Frontal cortex (tissue), 4 donors: ENCODE data around the gene NSRP1. TPM values are rescaled to one million over a fixed set of nuclear protein-coding genes. Genes with fewer than 3 reads are reported as not detected.
A peak's percentile ranks its signal among the peaks of the same experiment; 100 is the strongest.

Experiments
- DNase-seq, 2 donors: peaks; one replicate each; pipeline ENCODE4 v3.0.0; 2012; ENCODE audit warnings: low spot score in 2 of 2
- FAIRE-seq: peaks from 2 replicates; lab custom pipeline; 2012; peaks lifted over from hg19 to GRCh38; lab: Jason Lieb, UNC
- small RNA-seq: library from RNA; depleted of rRNA; stranded (forward); fragments of <200 nt; gene quantifications from one replicate; pipeline ENCODE3, GENCODE V24; 2014
- total RNA-seq: library from RNA; depleted of rRNA; stranded (reverse); fragments of >200 nt; gene quantifications from one replicate; pipeline ENCODE4 v1.2.3, GENCODE V29; 2014
- donor health status: control.
- donor health status: control.
- donor health status: control.

Gene NSRP1
- total RNA-seq, 1 donor from 2014 or later: 5.7 TPM

DNA sequence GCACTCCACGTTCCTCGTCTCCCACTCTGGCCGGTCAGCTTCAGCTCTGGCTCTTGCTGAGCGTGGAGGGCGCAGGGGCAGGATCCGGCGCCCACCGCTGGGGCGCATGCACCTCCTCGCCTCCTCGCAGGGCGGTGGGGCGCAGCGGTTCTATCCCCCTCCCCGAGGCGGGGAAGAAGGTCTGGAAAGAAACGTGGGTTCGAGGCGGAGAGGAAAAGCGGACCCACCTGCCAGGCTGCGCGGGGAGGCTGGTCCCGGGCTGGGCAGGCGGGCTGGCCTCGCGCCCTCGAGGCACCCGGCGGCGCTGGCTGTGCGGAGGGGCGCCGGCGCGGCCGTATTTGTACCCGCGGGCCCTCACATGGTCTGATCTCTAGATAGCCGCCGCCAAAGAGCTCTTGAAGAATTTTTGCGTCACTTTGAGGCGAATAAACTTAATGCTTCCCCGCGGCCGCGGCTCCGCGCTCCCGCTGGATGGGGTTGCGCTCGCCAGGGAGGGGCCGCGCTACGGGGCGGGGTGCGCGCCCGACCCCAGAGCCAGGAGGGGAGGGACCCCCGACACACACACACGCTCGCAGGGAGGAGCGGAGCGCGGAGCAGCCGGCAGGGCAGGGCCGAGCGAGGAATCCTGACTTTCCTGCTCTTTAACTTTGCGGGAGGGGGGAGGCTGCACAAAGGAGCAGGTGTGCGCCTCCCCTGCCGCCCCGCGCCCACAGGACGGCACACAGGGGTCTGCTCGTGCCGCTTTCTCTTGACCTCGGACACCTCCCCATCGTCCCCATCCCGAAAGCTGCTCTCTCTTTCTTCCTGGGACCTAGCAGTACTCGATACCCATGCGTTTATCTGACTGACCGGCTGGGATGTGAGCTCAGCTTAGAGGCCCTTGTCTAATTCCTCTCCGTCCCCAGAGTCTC, 119.0 kb downstream of the NSRP1 start, which contains the start of gene SLC6A4:
SLC6A4 (minus strand) TSS at position 312 of the 911 bp plus-strand sequence. CDS start 13,739 bp downstream, outside the sequence.
- FAIRE-seq (no peak), DNase-seq (peak in 1 of 2 donors; percentile 43)

Small RNA genes within 50 kb of the gene (small RNA-seq; reads per million reads assigned to genes)
- gene AC104984.5: not detected

Other genes starting within 250 kb of the NSRP1 start
- gene SSH2, start 186.6 kb upstream of the NSRP1 start, total RNA-seq: 15.5 TPM
- 2.9 TPM for gene EFCAB5, start 175.2 kb upstream of the NSRP1 start, total RNA-seq
- gene SLC6A4, start 118.9 kb downstream of the NSRP1 start, total RNA-seq: 1.2 TPM
- 48.5 TPM for gene BLMH, start 175.1 kb downstream of the NSRP1 start, total RNA-seq
- gene TMIGD1, start 217.2 kb downstream of the NSRP1 start, total RNA-seq: not detected